ENCODE measurements around the gene C9orf153.

GRCh38 chr9:86193088-86193487, 66.4 kb downstream of the C9orf153 start:
- TF ChIP-seq CTCF (IDR thresholded peaks at IDR 0.05 in 2 of 3, conservative IDR thresholded peaks at IDR 0.05 in 1 of 3; ENCODE audit: borderline replicate concordance in 1 of 3, insufficient read depth in 1 of 3, low read depth in 2 of 3, low read length in 2 of 3) = no peak
- no peak for TF ChIP-seq EZH2 (IDR thresholded peaks at IDR 0.05)
- TF ChIP-seq EZH2phosphoT487 (IDR thresholded peaks at IDR 0.05; ENCODE audit: borderline replicate concordance) = no peak

Measured in HCT116 (cell line).